Fibroblast of lung (primary cell): ENCODE results near the gene LPAR6. TPM values are rescaled to one million over a fixed set of nuclear protein-coding genes. Genes with fewer than 3 reads are reported as not detected.
"Not testable (repeated sequence)": the region's sequence is repeated elsewhere in the genome, so short reads cannot be mapped to it uniquely, and the experiment has no call there.

Source experiments
- DNase-seq, 2 donors: peaks; one replicate each; pipeline versions ENCODE4 v3.0.0 to v3.0.0-alpha.2; 2010; ENCODE audit warnings: low read depth in 2 of 2
- H2AFZ ChIP-seq: 2 replicates; pipeline ENCODE4 v1.5.1; 2012; ENCODE audit warnings: low read length, control low read depth, inconsistent platforms
- H3K27ac ChIP-seq: 2 replicates; pipeline ENCODE4 v1.5.1; 2011; ENCODE audit warnings: low read length, control low read depth; ENCODE audit not compliant: insufficient read depth
- H3K27me3 ChIP-seq: 2 replicates; pipeline ENCODE4 v1.5.1; 2011; ENCODE audit warnings: mild to moderate bottlenecking, low read length; ENCODE audit not compliant: control insufficient read depth, insufficient read depth
- H3K36me3 ChIP-seq: 2 replicates; pipeline ENCODE4 v1.5.1; 2011; ENCODE audit warnings: low read length; ENCODE audit not compliant: control insufficient read depth, insufficient read depth
- H3K4me1 ChIP-seq: 2 replicates; pipeline ENCODE4 v1.5.1; 2011; ENCODE audit warnings: low read length; ENCODE audit not compliant: control insufficient read depth, insufficient read depth; ENCODE audit errors: extremely low read depth
- H3K4me2 ChIP-seq: 2 replicates; pipeline ENCODE4 v1.5.1; 2011; ENCODE audit warnings: low read length, control low read depth; ENCODE audit not compliant: insufficient read depth; ENCODE audit errors: extremely low read depth
- H3K4me3 ChIP-seq, 4 experiments: fragments of 200-600 bp in 1 of 4; sonication (generic) in 1 of 4; replicated peaks in 1 of 4; 2 replicates each; pipeline ENCODE4 v1.5.1; 2011 to 2016; ENCODE audit warnings: low read length in 4 of 4, low read depth in 3 of 4, mild to moderate bottlenecking in 3 of 4, control low read depth in 2 of 4, inconsistent platforms in 1 of 4, mixed read lengths in 1 of 4; ENCODE audit not compliant: insufficient read depth in 1 of 4; ENCODE audit errors: control extremely low read depth in 1 of 4
- H3K79me2 ChIP-seq: 2 replicates; pipeline ENCODE4 v1.5.1; 2012; ENCODE audit warnings: mild to moderate bottlenecking, low read length, inconsistent platforms; ENCODE audit not compliant: control insufficient read depth, insufficient read depth
- H3K9ac ChIP-seq: 2 replicates; pipeline ENCODE4 v1.5.1; 2011; ENCODE audit warnings: mild to moderate bottlenecking, low read length, control low read depth; ENCODE audit not compliant: insufficient read depth
- H3K9me3 ChIP-seq: 2 replicates; pipeline ENCODE4 v1.5.1; 2012; ENCODE audit warnings: low read depth, low read length; ENCODE audit not compliant: control insufficient read depth, insufficient read depth
- H4K20me1 ChIP-seq: 2 replicates; pipeline ENCODE4 v1.5.1; 2011; ENCODE audit warnings: low read length; ENCODE audit not compliant: control insufficient read depth, insufficient read depth; ENCODE audit errors: extremely low read depth
- EZH2 ChIP-seq: IDR thresholded peaks from 2 replicates; pipeline ENCODE4 v1.5.1; 2012; ENCODE audit warnings: low read length, control low read depth, mild to moderate bottlenecking; ENCODE audit errors: missing control alignments
- polyA plus RNA-seq, 2 donors: library from polyadenylated mRNA; depleted of rRNA in 1 of 2; stranded (reverse) in 1 of 2; unstranded in 1 of 2; fragments of >200 nt; gene quantifications; 2 replicates each; pipeline ENCODE4 v1.2.1, GENCODE V29; 2011 to 2012; ENCODE audit warnings: missing spikeins in 1 of 2
- total RNA-seq: library from RNA; depleted of rRNA; stranded (reverse); fragments of >200 nt; gene quantifications from 2 replicates; pipeline ENCODE4 v1.2.1, GENCODE V29; 2014
- TF ChIP-seq, protein P1 (sequence below), 2 donors: IDR thresholded peaks in 1 of 2; conservative IDR thresholded peaks in 1 of 2; 1 replicate in 1 of 2; 2 replicates in 1 of 2; pipeline ENCODE4 v1.5.1; 2011 to 2012; ENCODE audit warnings: low read length in 2 of 2, control low read depth in 1 of 2, inconsistent platforms in 1 of 2, low read depth in 1 of 2, mild to moderate bottlenecking in 1 of 2

LPAR6 gene
- total and polyA plus RNA-seq, 2 donors (not counting 1 experiment from before 2014, with no cell fraction given), result 6.8 to 7.6 TPM

DNA sequence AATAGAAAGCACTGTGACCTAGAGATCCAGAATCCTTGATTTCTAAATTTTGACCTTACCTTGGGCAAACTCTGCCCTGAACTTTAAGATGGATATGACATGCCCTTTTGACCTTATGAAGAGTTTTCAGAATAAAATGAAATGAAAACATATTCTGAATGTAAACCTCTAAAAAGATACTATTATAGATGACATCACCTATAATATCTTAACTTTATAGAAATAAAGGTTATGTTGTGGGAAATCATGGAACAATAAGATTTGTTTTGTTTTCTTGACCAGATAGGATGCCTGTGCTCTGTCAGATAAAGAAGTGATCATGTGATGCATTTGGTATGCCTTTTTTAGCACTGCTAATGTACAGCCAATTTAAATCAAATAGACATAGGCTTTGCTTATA, 13.1 kb upstream of the LPAR6 start:
- Histone ChIP-seq H3K9ac (no peak overlapping the region), H4K20me1 (no peaks in the 10 kb centered on the region), H3K79me2 (no peaks in the 10 kb centered on the region), H3K9me3 (no peaks in the 10 kb centered on the region), H3K36me3 (no peaks in the 10 kb centered on the region), H2AFZ (no peak overlapping the region), H3K27me3 (no peaks in the 10 kb centered on the region), H3K27ac (no peak overlapping the region), H3K4me2 (no peak overlapping the region), H3K4me3 (no peak overlapping the region), H3K4me1 (no peaks in the 10 kb centered on the region)
- no peak for TF ChIP-seq EZH2
- TF ChIP-seq, protein P1, sequence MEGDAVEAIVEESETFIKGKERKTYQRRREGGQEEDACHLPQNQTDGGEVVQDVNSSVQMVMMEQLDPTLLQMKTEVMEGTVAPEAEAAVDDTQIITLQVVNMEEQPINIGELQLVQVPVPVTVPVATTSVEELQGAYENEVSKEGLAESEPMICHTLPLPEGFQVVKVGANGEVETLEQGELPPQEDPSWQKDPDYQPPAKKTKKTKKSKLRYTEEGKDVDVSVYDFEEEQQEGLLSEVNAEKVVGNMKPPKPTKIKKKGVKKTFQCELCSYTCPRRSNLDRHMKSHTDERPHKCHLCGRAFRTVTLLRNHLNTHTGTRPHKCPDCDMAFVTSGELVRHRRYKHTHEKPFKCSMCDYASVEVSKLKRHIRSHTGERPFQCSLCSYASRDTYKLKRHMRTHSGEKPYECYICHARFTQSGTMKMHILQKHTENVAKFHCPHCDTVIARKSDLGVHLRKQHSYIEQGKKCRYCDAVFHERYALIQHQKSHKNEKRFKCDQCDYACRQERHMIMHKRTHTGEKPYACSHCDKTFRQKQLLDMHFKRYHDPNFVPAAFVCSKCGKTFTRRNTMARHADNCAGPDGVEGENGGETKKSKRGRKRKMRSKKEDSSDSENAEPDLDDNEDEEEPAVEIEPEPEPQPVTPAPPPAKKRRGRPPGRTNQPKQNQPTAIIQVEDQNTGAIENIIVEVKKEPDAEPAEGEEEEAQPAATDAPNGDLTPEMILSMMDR (conservative IDR thresholded peaks at IDR 0.05 in 1 of 2, IDR thresholded peaks at IDR 0.05 in 1 of 2; ENCODE audit: low read depth in 1 of 2, low read length in 2 of 2), result no peak
- no peak for DNase-seq

DNA sequence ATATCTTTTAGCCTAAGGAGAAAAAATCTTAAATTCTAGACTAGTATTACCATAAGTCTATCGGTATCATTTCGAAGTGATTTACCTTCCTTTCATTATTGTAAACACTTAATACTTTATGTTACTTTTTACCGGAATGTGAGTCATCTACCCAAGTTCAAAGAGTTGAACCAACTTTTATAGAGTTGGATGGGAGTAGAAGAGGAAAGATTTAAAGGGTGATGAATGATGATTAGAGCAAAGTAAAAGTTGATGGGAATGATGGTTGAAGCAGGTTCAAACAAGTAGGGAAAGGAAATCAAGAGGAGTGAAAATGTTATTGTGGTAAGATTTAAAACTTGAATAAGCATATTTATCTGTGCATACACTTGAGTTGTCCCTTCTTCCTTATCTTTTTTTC, 11.3 kb upstream of the LPAR6 start:
- Histone ChIP-seq H3K79me2 (no peaks in the 10 kb centered on the region), H3K27ac (no peak overlapping the region), H4K20me1 (no peaks in the 10 kb centered on the region), H3K36me3 (no peaks in the 10 kb centered on the region), H2AFZ (no peak overlapping the region), H3K4me3 (no peak overlapping the region), H3K4me1 (no peaks in the 10 kb centered on the region), H3K4me2 (no peak overlapping the region), H3K9ac (no peak overlapping the region), H3K9me3 (no peaks in the 10 kb centered on the region), H3K27me3 (no peaks in the 10 kb centered on the region)
- DNase-seq, result no peak
- TF ChIP-seq EZH2, result no peak
- TF ChIP-seq, protein P1 (conservative IDR thresholded peaks at IDR 0.05 in 1 of 2, IDR thresholded peaks at IDR 0.05 in 1 of 2; ENCODE audit: low read depth in 1 of 2, low read length in 2 of 2), result no peak

DNA sequence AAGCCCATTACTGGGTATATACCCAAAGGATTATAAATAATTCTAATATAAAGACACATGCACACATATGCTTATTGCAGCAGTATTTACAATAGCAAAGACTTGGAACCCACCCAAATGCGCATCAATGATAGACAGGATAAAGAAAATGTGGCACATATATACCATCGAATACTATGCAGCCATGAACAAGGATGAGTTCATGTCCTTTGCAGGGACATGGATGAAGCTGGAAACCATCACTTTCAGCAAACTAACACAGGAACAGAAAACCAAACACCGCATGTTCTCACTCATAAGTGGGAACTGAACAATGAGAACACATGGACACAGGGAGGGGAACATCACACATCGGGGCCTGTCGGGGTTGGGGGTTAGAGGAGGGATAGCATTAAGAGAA, 9.1 kb upstream of the LPAR6 start:
- H3K4me2 ChIP-seq, H2AFZ ChIP-seq, H3K4me1 ChIP-seq, H3K4me3 ChIP-seq, H3K27me3 ChIP-seq, H3K9ac ChIP-seq, DNase-seq, H3K27ac ChIP-seq, H3K36me3 ChIP-seq, H3K9me3 ChIP-seq, H4K20me1 ChIP-seq, H3K79me2 ChIP-seq: not testable (repeated sequence)
